AG04449 (cell line): ENCODE measurements around the gene CDNF.
"Not testable (repeated sequence)": the region's sequence is repeated elsewhere in the genome, so short reads cannot be mapped to it uniquely, and the experiment has no call there.

Experiments used
- CTCF ChIA-PET: fragments of 350-600 bp; formaldehyde crosslinking; extraction: SDS; loops from one replicate; lab custom pipeline; 2021; ENCODE audit warnings: antibody characterized with exemption; lab: Yijun Ruan, JAX
- POLR2A ChIA-PET: fragments of 400-600, 350-600 bp; formaldehyde crosslinking; extraction: SDS; loops from one replicate; lab custom pipeline; 2020; ENCODE audit warnings: antibody characterized with exemption, inconsistent platforms; lab: Yijun Ruan, JAX
- DNase-seq: peaks from one replicate; pipeline ENCODE4 v3.0.0-alpha.2; 2010; ENCODE audit warnings: low read depth, low spot score
- H3K4me3 ChIP-seq: 2 replicates; pipeline ENCODE4 v1.5.1; 2011; ENCODE audit warnings: low read depth, mild to moderate bottlenecking, control low read depth, low read length
- TF ChIP-seq, protein P1 (sequence below): IDR thresholded peaks from one replicate; pipeline ENCODE4 v1.5.1; 2011; ENCODE audit warnings: mild to moderate bottlenecking, moderate library complexity, low read length, control low read depth, inconsistent platforms; ENCODE audit not compliant: insufficient read depth; ENCODE audit errors: missing control alignments

The CDNF gene

DNA sequence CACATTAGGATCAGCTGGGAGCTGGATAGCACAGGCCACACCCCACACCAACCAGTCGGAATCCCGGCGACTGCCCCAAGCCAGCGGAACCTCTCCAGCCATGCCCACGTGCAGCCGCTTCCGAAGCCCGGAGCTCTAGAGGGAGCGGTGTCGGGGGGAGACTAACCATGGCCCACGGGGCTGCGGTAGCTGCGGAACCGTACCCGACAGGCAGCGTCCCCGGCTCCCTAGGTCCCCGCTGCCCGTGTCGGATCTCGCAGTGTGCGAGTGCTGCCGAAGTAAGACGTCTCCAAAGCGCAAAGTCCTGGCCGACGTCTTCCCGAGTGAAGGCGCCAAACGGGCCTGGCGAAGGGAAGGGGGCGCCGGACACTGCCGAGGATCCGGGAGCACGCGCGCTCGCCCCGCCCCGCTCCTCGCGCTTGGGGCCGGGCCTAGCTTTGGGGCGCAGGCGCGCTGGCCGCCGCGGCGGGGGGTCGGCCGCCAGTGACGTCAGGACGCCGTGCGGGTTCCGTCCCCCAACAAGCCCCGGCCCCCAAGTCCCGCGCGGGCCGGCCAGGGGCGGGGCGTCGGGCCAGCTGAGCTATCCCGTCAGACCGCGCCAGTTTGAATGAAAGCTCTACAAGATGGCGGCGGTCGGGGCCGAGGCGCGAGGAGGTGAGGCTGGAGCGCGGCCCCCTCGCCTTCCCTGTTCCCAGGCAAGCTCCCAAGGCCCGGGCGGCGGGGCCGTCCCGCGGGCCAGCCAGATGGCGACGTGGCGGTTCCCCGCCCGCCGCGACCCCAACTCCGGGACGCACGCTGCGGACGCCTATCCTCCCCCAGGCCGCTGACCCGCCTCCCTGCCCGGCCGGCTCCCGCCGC is 40.7 kb upstream of the CDNF start, which contains the start of gene SUV39H2:
Gene SUV39H2 (plus strand): TSS at position 601 of the 858 bp plus-strand sequence. CDS start 23 bp downstream, at position 624.
- DNase-seq = no peak

GRCh38 chr10:14876764-14877163 is 38.9 kb upstream of the CDNF start:
- TF ChIP-seq, protein P1, sequence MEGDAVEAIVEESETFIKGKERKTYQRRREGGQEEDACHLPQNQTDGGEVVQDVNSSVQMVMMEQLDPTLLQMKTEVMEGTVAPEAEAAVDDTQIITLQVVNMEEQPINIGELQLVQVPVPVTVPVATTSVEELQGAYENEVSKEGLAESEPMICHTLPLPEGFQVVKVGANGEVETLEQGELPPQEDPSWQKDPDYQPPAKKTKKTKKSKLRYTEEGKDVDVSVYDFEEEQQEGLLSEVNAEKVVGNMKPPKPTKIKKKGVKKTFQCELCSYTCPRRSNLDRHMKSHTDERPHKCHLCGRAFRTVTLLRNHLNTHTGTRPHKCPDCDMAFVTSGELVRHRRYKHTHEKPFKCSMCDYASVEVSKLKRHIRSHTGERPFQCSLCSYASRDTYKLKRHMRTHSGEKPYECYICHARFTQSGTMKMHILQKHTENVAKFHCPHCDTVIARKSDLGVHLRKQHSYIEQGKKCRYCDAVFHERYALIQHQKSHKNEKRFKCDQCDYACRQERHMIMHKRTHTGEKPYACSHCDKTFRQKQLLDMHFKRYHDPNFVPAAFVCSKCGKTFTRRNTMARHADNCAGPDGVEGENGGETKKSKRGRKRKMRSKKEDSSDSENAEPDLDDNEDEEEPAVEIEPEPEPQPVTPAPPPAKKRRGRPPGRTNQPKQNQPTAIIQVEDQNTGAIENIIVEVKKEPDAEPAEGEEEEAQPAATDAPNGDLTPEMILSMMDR = no peak
- H3K4me3 ChIP-seq = peak overlapping the region; percentile 2; the same call in 1 of the 2 replicates
- ChIA-PET CTCF (no interaction called here), POLR2A (no interaction called here)
- DNase-seq = no peak

More for the DNA sequence above, 40.7 kb upstream of the CDNF start, which contains the start of gene SUV39H2:
- H3K4me3 ChIP-seq = peak within 1 kb of the TSS; percentile 99
- POLR2A ChIA-PET = interaction anchor here (0.5 to 1.8 kb wide), 9 partner anchors 9 to 290 kb away, joined by 3 to 10 read pairs (median 4); partner anchors contain the start of genes CDNF, HSPA14, MEIG1 and MSANTD7
- TF ChIP-seq, protein P1 = no peak
- CTCF ChIA-PET = interaction anchor here (0.7 to 1.4 kb wide), 8 partner anchors 16 to 341 kb away, joined by 3 to 4 read pairs (median 3); partner anchors contain the start of genes CDNF, HSPA14 and MSANTD7

DNA sequence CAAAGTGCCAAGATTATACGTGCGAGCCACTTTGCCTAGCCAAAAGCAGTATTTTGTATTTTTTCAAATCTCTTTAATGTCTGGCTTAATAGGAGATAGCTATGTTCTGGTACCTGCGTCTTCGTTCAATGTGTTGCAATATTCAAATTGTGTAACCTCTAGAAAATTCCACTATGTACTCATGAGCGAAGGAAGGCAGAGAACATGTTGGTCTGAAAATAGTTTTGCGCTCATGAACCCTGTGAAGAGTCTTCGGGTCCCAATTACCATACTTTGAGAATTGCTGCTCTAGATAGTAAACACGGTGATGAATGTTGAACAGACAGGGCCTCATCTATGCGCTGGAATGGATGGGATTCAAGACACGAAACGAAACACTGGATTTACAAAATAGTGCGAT is 38.1 kb upstream of the CDNF start:
- H3K4me3 ChIP-seq = no peak overlapping the region
- no peak for DNase-seq
- ChIA-PET CTCF (no interaction called here), POLR2A (no interaction called here)
- TF ChIP-seq, protein P1 = no peak

GRCh38 chr10:14873090-14873760 is 35.4 kb upstream of the CDNF start:
- no peak for DNase-seq
- no peak overlapping the region for H3K4me3 ChIP-seq
- CTCF ChIA-PET = interaction anchor here (1.4 to 1.7 kb wide), 2 partner anchors 28 to 338 kb away, joined by 3 to 4 read pairs; no protein-coding TSS in a partner anchor
- POLR2A ChIA-PET = interaction anchor here (0.5 kb wide), 2 partner anchors 312 to 873 kb away, joined by 3 read pairs; no protein-coding TSS in a partner anchor
- TF ChIP-seq, protein P1 = no peak

- POLR2A ChIA-PET, CTCF ChIA-PET, H3K4me3 ChIP-seq, DNase-seq: not testable (repeated sequence)
Observed at GRCh38 chr10:14864871-14865270, 27.0 kb upstream of the CDNF start.

GRCh38 chr10:14864466-14864865 is 26.6 kb upstream of the CDNF start:
- DNase-seq, POLR2A ChIA-PET, H3K4me3 ChIP-seq, CTCF ChIA-PET: not testable (repeated sequence)

DNA sequence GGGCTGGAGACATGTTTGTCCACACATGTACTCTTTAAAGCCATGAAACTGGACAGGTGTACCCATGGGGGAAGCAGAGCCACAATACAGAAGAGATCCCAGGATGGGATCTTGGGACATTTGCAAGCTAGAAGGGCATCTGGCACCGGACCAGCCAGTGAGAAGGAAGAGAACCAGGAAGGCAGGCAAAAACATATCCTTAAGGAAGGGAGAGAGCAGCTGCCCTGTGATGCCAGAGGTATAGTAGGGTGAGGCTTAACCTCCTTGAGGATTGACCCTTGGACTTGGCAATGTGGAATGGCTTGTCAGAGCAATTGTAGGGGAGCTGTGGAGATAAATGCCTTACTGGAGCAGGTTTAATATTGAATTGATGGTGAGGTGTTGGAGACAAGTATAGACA is 23.0 kb upstream of the CDNF start:
- TF ChIP-seq, protein P1 = no peak
- DNase-seq = no peak
- ChIA-PET CTCF (no interaction called here), POLR2A (no interaction called here)
- no peak overlapping the region for H3K4me3 ChIP-seq
